ENCODE data around the gene MCL1.
"Not testable (repeated sequence)": the region's sequence is repeated elsewhere in the genome, so short reads cannot be mapped to it uniquely, and the experiment has no call there.

MCL1 gene

DNA sequence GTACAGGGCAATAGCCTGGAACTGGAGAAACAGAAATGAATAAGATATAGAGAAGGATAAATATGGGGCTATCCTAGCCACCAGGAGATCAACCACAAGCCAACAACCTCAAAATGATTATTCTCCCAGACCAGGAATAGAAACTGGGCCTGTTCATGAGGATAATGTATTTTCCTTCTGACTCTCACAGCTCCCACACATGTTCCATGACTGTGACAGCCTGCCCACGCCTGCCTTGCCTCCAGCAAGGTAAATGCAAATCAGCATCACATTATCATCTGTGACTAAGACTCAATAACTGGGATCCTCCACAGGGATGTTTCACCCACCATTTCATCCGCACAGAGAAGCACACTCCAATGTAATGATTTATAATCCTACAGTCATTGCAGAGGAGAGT, 46.7 kb upstream of the MCL1 start:
- Histone ChIP-seq H4K20me1 (ENCODE audit: insufficient read depth, low read length, poor library complexity, severe bottlenecking) (peaks cover 26% of the 10 kb centered on the region), H3F3A (ENCODE audit: low read depth) (0 out of 2 replicates have a peak, but pooled peaks cover 5% of the 10 kb centered on the region), H3K4me3 (ENCODE audit: low read length, poor library complexity, severe bottlenecking) (no peak overlapping the region), H3K79me2 (ENCODE audit: insufficient read depth, low read length) (peaks cover 42% of the 10 kb centered on the region), H3K27me3 (ENCODE audit: insufficient read depth, low read length, poor library complexity, severe bottlenecking) (no peaks in the 10 kb centered on the region), H3K4me1 (ENCODE audit: insufficient read depth, low read length, poor library complexity, severe bottlenecking) (peaks cover 27% of the 10 kb centered on the region), H3K36me3 (ENCODE audit: insufficient read depth, low read length) (peaks cover 42% of the 10 kb centered on the region; the same call in 1 of the 2 replicates), H3K9me2 (replicated peaks; ENCODE audit: low read depth, low read length) (no peaks in the 10 kb centered on the region), H2AFZ (ENCODE audit: low read length) (no peak overlapping the region), H3K4me2 (ENCODE audit: low read depth, low read length, poor library complexity, severe bottlenecking) (no peak overlapping the region), H3K9ac (ENCODE audit: low read depth, low read length, poor library complexity, severe bottlenecking) (no peak overlapping the region), H3K9me3 (ENCODE audit: insufficient read depth, low read depth, low read length) (no peaks in the 10 kb centered on the region)
- no peak for TF ChIP-seq EZH2phosphoT487 (IDR thresholded peaks at IDR 0.05; ENCODE audit: borderline replicate concordance)
- TF ChIP-seq, protein P1, sequence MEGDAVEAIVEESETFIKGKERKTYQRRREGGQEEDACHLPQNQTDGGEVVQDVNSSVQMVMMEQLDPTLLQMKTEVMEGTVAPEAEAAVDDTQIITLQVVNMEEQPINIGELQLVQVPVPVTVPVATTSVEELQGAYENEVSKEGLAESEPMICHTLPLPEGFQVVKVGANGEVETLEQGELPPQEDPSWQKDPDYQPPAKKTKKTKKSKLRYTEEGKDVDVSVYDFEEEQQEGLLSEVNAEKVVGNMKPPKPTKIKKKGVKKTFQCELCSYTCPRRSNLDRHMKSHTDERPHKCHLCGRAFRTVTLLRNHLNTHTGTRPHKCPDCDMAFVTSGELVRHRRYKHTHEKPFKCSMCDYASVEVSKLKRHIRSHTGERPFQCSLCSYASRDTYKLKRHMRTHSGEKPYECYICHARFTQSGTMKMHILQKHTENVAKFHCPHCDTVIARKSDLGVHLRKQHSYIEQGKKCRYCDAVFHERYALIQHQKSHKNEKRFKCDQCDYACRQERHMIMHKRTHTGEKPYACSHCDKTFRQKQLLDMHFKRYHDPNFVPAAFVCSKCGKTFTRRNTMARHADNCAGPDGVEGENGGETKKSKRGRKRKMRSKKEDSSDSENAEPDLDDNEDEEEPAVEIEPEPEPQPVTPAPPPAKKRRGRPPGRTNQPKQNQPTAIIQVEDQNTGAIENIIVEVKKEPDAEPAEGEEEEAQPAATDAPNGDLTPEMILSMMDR (conservative IDR thresholded peaks at IDR 0.05; ENCODE audit: low read length) = no peak

DNA sequence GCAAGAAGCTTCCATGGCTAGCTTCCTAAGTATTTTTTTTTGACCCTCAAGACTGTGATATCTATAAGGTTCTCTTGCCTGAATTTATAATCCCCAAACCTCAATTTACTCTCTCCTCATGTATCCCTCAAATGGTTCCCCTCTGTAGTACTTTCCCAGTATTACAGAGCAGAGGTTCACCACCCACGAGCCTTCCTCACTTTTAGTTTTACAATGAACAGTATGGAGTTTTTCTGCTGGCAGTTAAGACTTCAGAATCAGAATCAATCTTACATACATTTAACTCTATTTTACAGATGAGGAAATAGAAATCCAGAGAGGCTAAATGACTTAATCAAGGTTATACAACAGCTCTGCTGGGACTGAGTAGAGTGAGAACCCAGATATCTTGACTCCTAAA, 45.1 kb upstream of the MCL1 start:
- H3F3A ChIP-seq (ENCODE audit: low read depth); H3K9me2 ChIP-seq (replicated peaks; ENCODE audit: low read depth, low read length); H3K4me3 ChIP-seq (ENCODE audit: low read length, poor library complexity, severe bottlenecking); H3K27me3 ChIP-seq (ENCODE audit: insufficient read depth, low read length, poor library complexity, severe bottlenecking); H3K9ac ChIP-seq (ENCODE audit: low read depth, low read length, poor library complexity, severe bottlenecking); H3K4me2 ChIP-seq (ENCODE audit: low read depth, low read length, poor library complexity, severe bottlenecking); H3K9me3 ChIP-seq (ENCODE audit: insufficient read depth, low read depth, low read length); H2AFZ ChIP-seq (ENCODE audit: low read length): not testable (repeated sequence)
- H4K20me1 ChIP-seq (ENCODE audit: insufficient read depth, low read length, poor library complexity, severe bottlenecking) = peaks cover 26% of the 10 kb centered on the region
- peaks cover 19% of the 10 kb centered on the region for H3K4me1 ChIP-seq (ENCODE audit: insufficient read depth, low read length, poor library complexity, severe bottlenecking)
- peaks cover 35% of the 10 kb centered on the region for H3K79me2 ChIP-seq (ENCODE audit: insufficient read depth, low read length)
- peaks cover 51% of the 10 kb centered on the region; the same call in 1 of the 2 replicates for H3K36me3 ChIP-seq (ENCODE audit: insufficient read depth, low read length)

DNA sequence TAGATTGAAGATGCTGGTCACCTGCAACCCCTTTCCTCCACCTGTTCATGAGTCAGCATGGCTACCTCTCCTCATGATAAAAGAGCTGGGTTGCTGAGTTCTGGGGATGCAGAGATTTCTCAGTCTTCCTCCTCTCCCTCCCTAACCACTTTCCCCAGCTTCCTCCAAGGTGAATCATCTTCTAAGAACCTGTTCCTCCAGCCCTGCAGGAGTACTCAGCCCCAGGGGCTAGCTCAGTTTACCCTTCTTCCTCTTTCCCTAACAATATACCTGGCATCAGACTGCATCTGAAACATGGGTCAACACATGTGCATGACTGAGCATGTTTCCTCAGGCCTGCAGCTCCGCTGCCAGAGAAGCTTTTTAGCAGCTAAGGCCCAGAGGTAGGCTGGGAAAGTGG, 44.7 kb upstream of the MCL1 start:
- H3K9me3 ChIP-seq (ENCODE audit: insufficient read depth, low read depth, low read length); H3K9me2 ChIP-seq (replicated peaks; ENCODE audit: low read depth, low read length); H2AFZ ChIP-seq (ENCODE audit: low read length); H3K4me3 ChIP-seq (ENCODE audit: low read length, poor library complexity, severe bottlenecking); H3F3A ChIP-seq (ENCODE audit: low read depth); H3K4me2 ChIP-seq (ENCODE audit: low read depth, low read length, poor library complexity, severe bottlenecking); H3K27me3 ChIP-seq (ENCODE audit: insufficient read depth, low read length, poor library complexity, severe bottlenecking); H3K9ac ChIP-seq (ENCODE audit: low read depth, low read length, poor library complexity, severe bottlenecking): not testable (repeated sequence)
- peaks cover 19% of the 10 kb centered on the region for H3K4me1 ChIP-seq (ENCODE audit: insufficient read depth, low read length, poor library complexity, severe bottlenecking)
- peaks cover 35% of the 10 kb centered on the region for H3K79me2 ChIP-seq (ENCODE audit: insufficient read depth, low read length)
- peaks cover 55% of the 10 kb centered on the region; the same call in 1 of the 2 replicates for H3K36me3 ChIP-seq (ENCODE audit: insufficient read depth, low read length)
- peaks cover 26% of the 10 kb centered on the region for H4K20me1 ChIP-seq (ENCODE audit: insufficient read depth, low read length, poor library complexity, severe bottlenecking)

DNA sequence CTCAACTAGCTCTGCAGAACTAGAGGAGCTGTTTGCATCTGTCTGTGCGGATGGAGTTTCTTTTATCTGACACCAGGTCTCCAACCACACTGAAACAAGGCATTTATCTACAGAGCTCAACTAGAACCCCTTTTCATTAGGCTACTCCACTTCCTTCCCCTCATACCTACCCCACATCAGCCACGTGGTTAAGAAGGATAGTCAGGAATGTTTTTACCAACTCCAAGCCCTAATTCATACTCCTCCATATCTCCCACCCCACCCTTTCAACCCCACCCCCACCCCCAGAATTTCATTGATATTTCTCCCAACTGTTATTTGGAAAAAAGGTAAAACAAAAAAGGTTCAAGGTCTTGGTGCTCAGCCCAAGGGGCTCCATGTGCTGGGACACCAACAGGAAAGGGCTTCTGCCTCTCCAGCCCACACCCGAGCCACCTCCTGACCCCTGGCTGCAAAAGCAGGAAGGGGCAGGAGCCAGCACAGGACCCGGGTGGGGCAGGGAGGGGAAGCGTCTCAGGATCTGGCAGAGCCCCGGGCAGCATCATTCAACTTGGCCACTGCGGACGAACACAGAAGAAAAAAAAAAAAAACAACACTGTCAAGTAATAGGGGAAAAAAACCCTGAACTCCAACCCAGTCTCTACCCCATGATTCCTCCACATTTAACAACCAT, 43.0 kb upstream of the MCL1 start:
- H3K9ac ChIP-seq (ENCODE audit: low read depth, low read length, poor library complexity, severe bottlenecking) = no peak overlapping the region
- 0 out of 2 replicates have a peak, but pooled peaks cover 3% of the 10 kb centered on the region for H3F3A ChIP-seq (ENCODE audit: low read depth)
- peaks cover 8% of the 10 kb centered on the region for H3K4me1 ChIP-seq (ENCODE audit: insufficient read depth, low read length, poor library complexity, severe bottlenecking)
- no peak overlapping the region for H3K4me2 ChIP-seq (ENCODE audit: low read depth, low read length, poor library complexity, severe bottlenecking)
- no peaks in the 10 kb centered on the region for H3K9me2 ChIP-seq (replicated peaks; ENCODE audit: low read depth, low read length)
- no peaks in the 10 kb centered on the region for H3K9me3 ChIP-seq (ENCODE audit: insufficient read depth, low read depth, low read length)
- no peak overlapping the region for H2AFZ ChIP-seq (ENCODE audit: low read length)
- peaks cover 12% of the 10 kb centered on the region for H4K20me1 ChIP-seq (ENCODE audit: insufficient read depth, low read length, poor library complexity, severe bottlenecking)
- H3K4me3 ChIP-seq (ENCODE audit: low read length, poor library complexity, severe bottlenecking) = no peak overlapping the region
- H3K27me3 ChIP-seq (ENCODE audit: insufficient read depth, low read length, poor library complexity, severe bottlenecking) = no peaks in the 10 kb centered on the region
- peaks cover 55% of the 10 kb centered on the region; the same call in 1 of the 2 replicates for H3K36me3 ChIP-seq (ENCODE audit: insufficient read depth, low read length)
- TF ChIP-seq, protein P1 (conservative IDR thresholded peaks at IDR 0.05; ENCODE audit: low read length) = no peak
- no peak for TF ChIP-seq EZH2phosphoT487 (IDR thresholded peaks at IDR 0.05; ENCODE audit: borderline replicate concordance)
- H3K79me2 ChIP-seq (ENCODE audit: insufficient read depth, low read length) = peaks cover 19% of the 10 kb centered on the region
